Middle frontal gyrus (tissue), 1 donor: ENCODE results near the gene TAGAP.

Experiments used
- DNase-seq: peaks from one replicate; pipeline ENCODE4 v3.0.0-alpha.2; 2015; ENCODE audit warnings: low spot score; ENCODE audit errors: extremely low spot score

Gene TAGAP

GRCh38 chr6:159071843-159072769 is 27.3 kb upstream of the TAGAP start:
- DNase-seq = no peak

- no peak for DNase-seq
Observed at GRCh38 chr6:159068904-159069578, 24.2 kb upstream of the TAGAP start.

GRCh38 chr6:159067334-159067733 is 22.5 kb upstream of the TAGAP start:
- no peak for DNase-seq

- no peak for DNase-seq
Observed at GRCh38 chr6:159066483-159066882, 21.7 kb upstream of the TAGAP start.

- DNase-seq = no peak
Observed at GRCh38 chr6:159065759-159066329, 21.1 kb upstream of the TAGAP start.

GRCh38 chr6:159065091-159065490 is 20.3 kb upstream of the TAGAP start:
- DNase-seq = no peak

GRCh38 chr6:159064477-159064876 is 19.7 kb upstream of the TAGAP start:
- DNase-seq = no peak

GRCh38 chr6:159063549-159063948 is 18.8 kb upstream of the TAGAP start:
- DNase-seq = no peak

- DNase-seq = no peak
Observed at GRCh38 chr6:159062976-159063375, 18.2 kb upstream of the TAGAP start.

GRCh38 chr6:159062564-159062945 is 17.8 kb upstream of the TAGAP start:
- no peak for DNase-seq

GRCh38 chr6:159061805-159062563 is 17.2 kb upstream of the TAGAP start:
- DNase-seq = no peak

GRCh38 chr6:159061146-159061545 is 16.4 kb upstream of the TAGAP start:
- no peak for DNase-seq

- no peak for DNase-seq
Observed at GRCh38 chr6:159059885-159060506, 15.2 kb upstream of the TAGAP start.

- DNase-seq = no peak
Observed at GRCh38 chr6:159059141-159059540, 14.3 kb upstream of the TAGAP start.

- DNase-seq = no peak
Observed at GRCh38 chr6:159056899-159057298, 12.1 kb upstream of the TAGAP start.

- no peak for DNase-seq
Observed at GRCh38 chr6:159056432-159056831, 11.6 kb upstream of the TAGAP start.

GRCh38 chr6:159056003-159056402 is 11.2 kb upstream of the TAGAP start:
- no peak for DNase-seq

- no peak for DNase-seq
Observed at GRCh38 chr6:159053781-159054398, 9.1 kb upstream of the TAGAP start.

- DNase-seq = no peak
Observed at GRCh38 chr6:159052720-159053119, 7.9 kb upstream of the TAGAP start.

GRCh38 chr6:159047891-159048685 is 3.3 kb upstream of the TAGAP start:
- no peak for DNase-seq
